ENCODE measurements around the gene RUNX3. TPM values are rescaled to one million over a fixed set of nuclear protein-coding genes. Genes with fewer than 3 reads are reported as not detected.

The RUNX3 gene
- total RNA-seq, 1 experiment from 2014 or later: not detected

DNA sequence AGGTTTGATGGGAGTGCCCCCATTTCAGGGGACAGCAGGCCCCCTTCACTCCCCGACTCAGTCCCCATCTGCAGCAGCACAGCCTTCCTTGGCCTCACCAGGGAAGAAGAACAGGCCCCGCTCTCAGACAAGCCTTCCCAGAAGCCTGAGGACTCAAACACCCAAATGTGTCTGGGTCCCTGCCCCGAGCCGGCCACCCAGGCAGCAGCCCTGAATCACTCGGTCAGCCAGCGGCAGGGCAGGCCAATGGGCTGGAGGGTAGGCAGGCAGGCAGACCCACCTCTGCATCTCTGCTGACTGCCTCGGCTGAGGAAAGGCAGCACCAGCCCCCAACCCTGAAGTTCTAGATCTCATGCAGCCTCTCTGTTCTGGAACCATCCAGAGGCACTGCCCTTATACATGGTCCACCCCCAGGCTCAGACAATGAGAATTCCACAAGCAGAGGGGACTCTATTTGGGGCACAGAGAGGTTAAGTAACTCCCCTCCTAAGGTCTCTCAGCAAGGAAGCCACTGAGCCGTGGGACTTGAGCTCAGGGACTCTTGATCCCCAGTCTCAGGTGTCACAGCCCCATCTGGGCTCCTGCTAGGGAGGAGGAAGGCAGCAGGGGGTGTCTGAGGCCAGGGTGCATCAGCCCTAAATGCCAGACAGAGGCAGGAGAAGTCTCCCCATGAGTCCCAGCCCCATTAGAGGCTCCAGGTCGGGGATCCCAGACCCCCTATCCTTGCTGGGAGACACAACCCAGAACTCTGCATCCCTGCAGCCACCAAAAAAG, 33.2 kb upstream of the RUNX3 start:
- no peak for DNase-seq (ENCODE audit: low read depth)

DNA sequence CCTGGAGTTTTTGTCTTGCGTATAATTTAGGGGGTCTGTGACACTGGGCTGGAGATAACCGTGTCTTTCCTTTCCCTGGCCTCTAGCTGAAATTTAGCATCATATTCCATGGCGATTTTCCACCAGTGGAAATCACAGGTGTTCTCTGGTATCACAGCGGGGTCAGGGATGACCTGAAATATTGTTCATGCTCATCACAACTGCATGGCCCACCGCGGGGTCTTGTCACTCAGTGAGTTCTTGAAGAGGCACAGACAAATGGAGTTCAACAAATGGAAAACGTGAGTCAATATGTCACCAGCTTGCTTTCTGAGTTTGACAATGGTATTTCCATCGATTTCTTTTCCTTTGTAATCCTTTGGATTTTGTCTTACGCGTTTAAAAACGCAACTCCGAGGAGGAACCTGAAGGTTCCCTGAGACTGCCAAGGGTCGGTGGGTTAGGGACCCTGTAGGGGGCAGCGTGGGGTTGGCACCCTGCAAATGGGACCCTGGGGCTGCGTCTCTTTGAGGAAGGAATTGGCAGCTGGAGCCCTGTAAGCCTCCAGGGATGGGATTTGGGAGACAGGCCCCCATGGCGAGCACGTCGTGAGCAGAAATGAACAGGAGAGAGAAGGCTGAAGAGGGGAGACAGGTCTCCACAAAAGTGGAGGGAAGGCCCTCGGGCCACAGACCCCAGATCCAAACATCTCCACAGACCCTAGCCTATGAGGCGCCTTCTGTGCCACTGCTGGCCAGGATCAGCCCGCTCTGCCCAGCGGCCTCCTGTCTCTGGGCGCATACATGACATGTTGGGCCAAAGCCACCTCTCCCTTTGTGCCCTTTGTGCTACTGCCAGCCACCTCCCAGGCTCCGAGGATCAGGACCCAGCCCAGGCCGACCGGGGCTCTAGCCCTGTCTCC, 32.1 kb upstream of the RUNX3 start:
- no peak for DNase-seq (ENCODE audit: low read depth)

DNA sequence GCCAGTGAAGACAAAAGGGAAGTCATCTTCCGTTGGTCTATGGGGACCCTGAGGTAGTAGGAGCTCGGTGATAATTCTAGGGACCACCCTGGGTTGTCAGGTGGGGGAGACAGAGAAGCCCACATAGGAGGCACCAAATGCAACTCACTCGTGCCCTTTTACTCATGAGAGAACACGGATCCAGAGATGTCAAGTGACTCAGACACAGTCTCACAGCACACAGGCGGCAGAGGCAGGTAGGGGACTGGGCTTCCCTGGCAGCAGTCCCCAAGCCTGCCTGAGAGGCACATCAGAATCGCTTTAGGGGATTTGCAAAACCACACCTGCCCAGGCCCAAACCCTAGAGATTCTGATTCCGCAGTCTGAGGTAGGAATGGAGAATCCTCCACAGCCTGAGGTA, 31.3 kb upstream of the RUNX3 start:
- DNase-seq (ENCODE audit: low read depth): no peak

DNA sequence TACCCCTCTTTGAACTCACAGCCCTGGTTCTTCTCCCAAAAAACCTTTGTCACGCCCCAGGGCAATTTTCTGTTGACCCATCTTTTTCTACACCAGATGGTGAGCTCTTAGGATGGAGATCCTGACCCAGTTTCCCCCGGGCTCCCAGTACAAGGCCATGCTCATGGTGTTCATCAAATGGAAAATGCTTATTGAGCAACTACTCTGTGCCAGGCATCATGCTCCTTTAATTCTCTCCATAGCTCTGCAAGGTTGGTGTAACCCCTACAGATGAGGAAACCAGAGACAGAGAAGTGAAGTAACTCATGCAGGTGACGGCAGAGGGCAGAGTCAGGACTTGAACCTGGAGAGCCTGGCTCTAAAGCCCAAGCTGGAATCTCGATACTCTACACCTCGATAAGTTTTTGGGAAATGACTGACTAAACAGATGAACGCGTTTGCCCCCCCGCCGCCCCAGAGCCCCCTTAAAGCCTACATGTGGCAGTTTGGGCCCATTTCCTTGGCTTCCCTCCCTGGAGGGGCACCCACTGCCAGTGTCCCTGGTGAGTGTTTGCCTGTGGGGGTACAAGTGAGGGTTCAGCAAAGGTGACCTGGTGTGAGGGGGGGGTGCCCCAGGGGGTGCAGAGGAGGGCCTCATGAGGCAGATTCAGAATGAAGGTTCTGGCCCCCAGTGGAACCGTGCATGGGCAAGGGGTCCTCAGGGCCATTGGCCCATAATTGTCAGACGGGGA, 30.2 kb upstream of the RUNX3 start:
- DNase-seq (ENCODE audit: low read depth): no peak

DNA sequence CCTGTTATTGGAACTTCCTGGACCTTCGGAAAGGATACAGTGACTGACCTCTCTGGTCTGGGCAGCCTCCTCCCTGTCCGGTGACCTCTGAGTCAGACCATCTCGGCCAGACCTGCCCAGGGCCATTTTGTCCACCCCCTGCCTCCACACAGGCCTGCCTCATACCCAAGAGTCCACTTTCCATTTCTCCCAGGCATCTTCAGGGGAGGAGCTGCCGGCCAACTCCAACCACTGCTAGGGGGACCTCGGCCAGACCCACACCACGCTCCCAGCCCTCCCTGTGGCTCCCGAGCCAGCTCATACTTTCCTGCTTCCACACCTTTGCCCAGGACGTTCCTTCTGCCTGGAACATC, 29.5 kb upstream of the RUNX3 start:
- no peak for DNase-seq (ENCODE audit: low read depth)

DNA sequence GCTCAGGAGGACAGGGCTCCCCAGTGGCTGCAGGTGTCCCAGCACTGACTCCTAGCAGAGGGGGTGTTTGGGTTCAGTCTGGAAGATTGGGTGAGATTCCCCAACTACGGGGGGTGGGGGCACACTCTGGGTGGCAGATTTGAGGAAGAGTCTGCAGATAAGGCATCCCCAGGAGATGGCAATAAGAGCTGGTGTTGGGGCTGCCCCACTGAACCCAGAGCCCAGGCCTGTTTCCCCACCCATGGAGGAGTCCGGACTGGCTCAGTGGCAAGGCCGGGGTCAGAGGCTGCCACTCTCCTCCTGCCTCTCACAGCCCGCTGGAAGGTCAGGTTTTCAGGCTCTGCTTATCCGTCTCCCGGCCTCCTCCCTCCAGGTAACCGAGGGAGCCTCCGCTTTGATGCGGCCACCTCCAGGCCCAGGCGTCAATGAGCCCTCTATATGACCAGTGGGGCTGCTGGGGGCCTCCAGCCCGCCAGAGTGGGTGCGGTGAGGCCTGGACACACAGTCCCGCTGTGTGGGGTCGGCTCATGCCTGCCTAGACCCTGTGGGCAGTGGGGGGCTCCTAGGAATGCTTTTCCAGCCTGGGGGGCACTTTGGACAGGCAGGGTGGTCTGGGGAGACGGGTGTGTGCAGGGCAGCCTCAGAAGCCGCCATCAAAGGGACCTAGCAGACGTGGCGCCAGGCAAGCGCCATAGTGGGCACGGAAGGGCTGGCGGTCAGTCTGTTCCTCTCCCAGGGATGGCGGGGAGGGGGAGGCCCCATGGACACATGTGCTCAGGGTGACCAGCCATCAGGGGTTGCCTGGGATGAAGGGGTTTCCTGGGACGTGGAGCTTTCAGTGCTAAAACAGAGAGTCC, 28.9 kb upstream of the RUNX3 start:
- DNase-seq (ENCODE audit: low read depth): no peak

DNA sequence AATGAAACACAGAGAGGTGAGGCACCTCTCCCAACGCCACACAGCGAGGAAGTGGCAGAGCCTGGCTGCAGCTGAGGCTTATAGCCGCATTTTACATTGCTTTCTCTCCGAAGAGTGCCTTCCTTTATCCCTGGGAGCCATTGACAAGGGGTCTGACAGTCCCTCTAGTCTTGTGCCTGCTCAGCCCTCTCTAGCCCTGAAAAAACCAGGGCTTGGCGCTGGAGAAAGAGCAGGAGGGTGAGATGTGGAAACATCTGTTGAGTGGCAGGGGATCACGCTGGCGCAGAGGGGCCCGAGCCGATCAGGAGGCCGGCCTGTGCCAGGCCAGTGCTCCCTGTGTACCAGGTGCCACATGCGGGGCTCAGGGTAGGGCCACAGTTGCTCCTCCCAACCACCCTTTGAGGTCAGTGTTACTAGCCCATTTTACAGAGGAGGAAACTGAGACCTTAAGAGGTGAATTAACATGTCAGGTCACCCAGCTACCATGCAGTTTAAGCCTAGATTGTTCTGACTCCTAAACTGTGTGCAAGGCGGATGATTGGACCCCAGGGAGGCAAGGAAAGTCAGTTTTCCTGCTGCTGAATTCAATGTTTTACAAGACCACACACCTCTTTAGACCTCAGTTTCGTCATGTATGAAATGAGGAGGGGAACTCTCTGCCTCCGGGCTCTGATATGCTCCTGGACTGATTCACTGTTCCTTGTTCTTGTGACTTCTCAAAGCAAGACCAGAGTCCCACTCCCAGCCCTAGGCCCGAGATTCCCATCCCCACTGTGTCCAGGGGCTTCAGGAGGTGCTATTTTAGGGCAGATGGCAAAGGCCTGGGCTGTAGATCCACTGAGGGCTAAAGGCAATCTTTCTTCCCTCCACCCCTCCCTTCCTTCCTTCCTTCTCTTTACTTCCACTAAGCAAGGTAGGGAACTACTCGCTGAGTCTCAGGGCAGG, 28.0 kb upstream of the RUNX3 start:
- no peak for DNase-seq (ENCODE audit: low read depth)

DNA sequence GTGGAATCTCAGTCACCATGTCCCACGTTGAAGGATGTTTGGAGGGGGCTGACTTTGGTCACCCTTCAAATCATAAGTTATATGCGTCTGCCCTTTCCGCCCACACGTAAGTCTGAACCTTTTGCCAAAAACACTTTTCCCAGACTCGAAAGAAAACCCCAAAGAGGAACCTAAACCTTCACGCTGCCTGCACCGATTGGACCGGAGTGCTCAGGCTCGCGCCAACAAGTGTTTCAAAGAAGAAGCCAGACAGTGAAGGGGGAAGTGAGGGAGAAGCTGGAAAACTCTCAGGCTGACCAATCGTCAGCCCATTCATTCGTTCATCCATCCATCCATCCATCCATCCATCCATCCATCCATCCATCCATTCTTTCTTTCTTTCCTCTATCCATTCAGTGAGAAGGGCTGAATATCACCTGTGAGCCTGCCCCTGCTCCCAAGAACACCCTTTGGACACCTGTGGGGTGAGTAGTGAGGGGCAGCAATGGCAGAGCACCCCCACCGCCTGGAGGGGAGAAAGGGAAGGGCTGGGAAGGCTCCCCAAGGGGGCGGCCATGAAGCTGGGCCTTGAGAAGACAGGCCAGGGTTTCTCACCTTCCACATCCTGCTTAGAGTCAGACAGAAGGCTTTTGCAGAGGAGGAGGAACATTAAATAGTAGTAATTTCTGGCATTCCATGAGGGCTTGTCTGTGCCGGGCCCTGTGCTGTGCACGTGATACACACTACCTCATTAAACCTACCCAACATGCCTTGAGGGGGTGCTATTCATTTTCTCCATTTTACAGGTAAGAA, 27.1 kb upstream of the RUNX3 start:
- no peak for DNase-seq (ENCODE audit: low read depth)

DNA sequence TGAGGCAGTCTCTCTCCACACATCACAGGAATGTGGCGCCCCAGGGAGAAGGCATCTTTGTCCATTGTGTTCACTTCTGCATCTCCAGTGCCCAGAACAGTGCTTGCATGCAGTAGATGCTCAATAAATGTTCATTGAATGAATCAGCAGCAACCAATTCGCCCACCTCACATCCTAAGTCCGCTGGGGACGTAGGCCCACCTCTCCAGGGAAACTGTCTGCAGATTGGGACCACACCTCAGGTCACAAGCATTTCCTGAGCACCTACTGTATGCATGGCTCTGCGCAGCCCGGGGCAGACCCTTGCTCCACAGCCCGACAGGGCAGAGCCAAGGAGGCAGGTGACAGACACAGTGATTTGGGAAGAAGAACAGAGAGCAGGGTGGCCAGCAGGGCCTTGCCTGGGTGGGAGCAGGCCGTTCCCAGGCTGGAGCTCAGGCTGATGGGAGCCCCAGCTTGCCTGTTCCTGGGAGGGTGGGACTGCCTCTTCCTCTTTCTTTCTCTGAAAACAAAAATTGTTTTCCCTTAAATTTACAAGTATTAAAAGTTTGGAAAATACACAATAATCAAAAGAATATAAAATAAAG, 25.8 kb upstream of the RUNX3 start:
- no peak for DNase-seq (ENCODE audit: low read depth)

DNA sequence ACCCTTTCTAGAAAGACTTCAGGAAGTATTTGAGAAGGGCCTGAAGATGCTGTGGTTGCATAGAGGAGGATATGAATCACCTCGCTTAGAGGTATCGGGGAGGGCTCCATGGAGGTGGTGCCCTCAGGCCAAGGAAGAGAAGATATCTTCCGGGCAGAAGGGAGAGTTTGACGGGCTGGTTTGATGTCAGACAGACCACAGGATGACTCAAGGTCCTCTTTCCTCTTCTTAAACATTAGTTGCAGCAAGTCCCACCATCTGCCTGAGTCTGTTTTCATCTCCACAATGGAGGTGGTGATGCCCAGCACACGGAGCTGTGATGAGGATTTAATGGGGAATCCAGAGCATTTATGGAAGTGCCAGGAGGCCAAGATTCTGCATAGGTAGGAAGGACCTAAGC, 25.1 kb upstream of the RUNX3 start:
- DNase-seq (ENCODE audit: low read depth): no peak

DNA sequence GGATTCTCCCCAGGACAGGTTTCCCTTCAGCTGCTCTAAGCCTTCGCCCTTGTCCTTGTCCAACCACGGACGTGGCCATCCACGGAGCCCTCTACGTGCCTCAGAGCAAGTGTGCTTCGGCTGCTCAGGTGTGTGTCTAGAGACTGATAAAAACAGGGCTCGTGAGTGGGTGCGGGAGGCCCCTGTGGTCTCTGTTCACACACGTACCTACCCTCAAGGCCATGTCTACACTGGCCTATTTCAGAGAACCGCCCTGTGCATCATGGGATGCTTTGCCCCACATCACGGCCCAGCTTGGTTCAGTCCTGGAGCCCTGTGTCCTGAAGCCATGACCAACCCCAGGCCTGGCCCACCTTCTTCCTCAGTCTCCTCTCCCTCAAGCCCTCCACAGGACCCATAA, 24.6 kb upstream of the RUNX3 start:
- no peak for DNase-seq (ENCODE audit: low read depth)

DNA sequence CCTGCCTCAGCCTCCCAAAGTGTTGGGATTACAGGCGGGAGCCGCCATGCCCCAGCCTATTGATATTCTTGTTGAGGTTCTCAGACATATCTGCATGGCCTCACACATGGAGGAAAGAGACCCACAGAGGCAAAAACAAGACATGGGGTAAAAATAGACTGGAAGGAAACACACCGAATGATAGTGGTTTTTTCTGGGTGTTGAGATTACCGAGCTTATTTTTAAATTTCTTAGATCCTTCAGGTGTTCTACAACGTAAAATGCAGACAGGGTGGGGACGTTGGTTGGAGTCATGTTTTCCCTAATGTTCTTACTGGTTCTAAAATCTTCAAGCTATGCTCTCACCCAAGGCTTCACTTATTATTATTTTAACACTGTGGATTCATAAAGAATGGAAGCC, 23.9 kb upstream of the RUNX3 start:
- DNase-seq (ENCODE audit: low read depth): no peak

DNA sequence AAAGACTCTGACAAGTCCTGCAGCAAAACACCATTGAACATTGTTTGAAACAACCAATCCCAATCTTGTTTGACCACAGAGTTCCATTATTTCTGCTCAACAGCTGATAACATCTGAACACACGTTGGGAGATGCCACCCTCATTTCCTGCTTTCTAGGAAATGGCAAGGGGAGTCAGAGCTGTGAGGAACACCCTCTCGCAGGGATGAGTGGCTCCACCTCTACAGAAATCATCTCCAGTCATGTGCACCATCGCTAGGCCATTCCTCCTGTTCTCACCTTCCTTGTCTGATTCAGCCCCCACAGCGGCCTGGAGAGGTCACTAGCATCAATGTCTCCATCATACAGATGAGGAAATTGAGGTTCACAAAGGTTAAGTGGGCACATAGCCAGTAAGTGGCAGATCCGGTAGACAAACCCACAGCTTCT, 22.4 kb upstream of the RUNX3 start:
- DNase-seq (ENCODE audit: low read depth): no peak

DNA sequence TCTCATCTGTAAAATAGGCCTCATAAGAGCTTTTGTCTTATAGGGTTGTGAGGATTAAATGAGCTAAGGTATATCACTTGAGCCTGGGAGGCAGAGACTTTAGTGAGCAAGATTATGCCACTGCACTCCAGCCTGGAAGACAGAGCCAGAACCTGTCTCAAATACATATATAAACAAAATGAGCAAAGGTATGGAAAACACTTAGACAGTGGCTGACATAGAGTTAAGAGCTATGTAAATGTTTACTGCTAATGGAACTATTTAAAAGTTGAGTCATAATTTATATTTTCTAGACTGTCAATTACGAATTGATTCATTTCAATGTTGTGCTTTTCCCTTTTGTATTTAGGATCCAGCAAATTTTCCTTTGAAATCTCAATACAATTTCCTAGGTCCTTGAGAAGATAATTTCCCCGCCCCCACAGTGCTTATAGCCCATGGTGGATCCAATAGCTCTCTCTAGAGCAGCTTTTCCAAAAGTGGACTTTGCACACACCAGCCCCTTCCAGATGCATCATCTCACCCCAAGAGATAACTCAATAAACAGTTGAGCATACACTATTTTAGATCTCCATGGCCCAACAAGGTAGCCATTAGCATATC, 21.8 kb upstream of the RUNX3 start:
- no peak for DNase-seq (ENCODE audit: low read depth)

DNA sequence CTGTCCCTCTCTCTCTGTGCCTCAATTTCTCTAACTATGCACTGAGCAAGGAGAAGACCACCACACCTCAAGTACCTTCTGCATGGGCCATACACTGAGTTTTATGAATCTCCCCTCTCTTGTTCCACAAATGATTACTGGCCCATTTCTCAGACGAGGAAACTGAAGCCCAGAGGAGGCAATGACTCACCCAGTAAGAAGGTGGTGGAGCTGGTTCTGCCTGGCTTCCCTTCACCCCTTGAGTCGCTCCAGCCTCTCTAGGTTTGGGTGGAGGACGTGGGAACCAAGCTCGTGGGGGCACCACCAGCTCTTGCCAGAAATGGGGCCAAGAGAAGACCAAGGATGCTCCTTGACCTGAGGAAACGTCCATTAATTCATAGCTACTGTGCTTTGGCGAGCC, 21.3 kb upstream of the RUNX3 start:
- DNase-seq (ENCODE audit: low read depth): no peak

DNA sequence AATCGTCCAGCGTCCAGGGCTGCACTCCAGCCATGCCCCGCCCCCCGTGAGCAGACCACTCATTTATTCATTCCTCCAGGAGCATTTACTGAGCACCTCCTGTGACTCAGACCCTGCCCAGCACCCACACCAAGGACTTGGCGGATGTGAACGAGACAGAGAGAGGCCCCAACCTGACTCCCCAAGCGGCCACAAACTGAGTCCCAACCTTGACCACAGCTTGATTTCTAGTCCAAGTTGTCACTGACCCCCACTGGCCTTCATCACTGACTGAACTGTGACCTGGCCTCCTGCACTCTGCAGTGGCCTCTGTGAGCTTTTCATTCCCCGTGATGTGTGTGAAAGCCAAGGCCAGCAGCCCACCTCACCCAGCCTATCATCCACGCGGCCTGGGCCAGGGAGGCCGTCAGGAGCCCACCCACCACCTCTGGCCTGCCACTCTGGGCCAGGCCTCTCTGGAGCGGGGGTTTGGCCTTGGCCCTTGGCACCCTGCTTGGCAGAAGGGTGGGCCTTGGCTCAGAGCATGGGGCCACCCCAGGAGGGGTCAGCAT, 19.3 kb upstream of the RUNX3 start:
- no peak for DNase-seq (ENCODE audit: low read depth)

DNA sequence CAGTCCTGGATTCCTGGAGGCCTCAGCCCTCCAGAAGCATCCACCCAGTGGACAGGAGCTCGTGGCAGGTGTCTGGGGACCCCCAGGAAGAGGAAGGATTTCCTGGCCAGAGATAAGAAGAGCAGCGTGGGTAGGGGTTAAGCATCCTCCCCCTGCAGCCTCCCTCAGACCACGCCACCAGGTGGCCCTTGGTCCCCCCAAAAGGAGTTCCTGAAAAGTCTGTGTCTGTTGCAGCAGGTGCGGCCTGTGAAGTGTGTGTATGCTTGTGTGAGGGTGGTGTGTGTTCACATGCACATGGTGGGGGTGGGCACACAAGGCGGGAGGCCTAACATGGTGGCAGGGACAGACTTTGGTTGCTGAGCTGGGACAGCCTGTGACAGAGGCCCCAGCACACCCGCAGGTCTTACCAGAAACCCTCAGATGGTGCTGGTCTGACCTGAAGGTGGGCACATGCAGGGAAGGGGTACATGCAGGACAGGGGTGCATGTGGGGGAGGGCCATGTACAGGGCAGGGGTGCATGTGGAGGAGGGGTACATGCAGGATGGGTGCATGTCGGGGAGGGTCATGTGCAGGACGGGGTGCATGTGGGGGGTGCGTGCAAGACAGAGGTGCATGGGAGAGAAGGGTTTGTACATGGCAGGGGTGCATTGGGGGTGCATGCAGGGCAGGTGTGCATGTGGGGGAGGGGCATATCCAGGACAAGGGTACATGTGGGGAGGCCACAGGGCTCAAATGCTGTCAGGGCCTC, 18.2 kb upstream of the RUNX3 start:
- DNase-seq (ENCODE audit: low read depth): no peak
